HEK293 (cell line): Measurements from ENCODE around the gene PRR33.

ENCODE experiments used
- MYNN ChIP-seq: fragments of 450-650 bp; formaldehyde crosslinking; IDR thresholded peaks from 2 replicates; pipeline ENCODE4 v1.5.1; 2016; ENCODE audit warnings: missing biosample characterization, missing genetic modification characterization, borderline replicate concordance
- SETDB1 ChIP-seq: IDR thresholded peaks from one replicate; pipeline ENCODE4 v1.6.1; 2017; ENCODE audit warnings: mild to moderate bottlenecking, low read length, moderate library complexity, mixed read lengths; ENCODE audit not compliant: insufficient read length
- ZBTB20 ChIP-seq: fragments of 450-650 bp; formaldehyde crosslinking; IDR thresholded peaks from 2 replicates; pipeline ENCODE4 v1.5.1; 2016; ENCODE audit warnings: missing biosample characterization, missing genetic modification characterization
- ZNF121 ChIP-seq: fragments of 450-650 bp; formaldehyde crosslinking; IDR thresholded peaks from 2 replicates; pipeline ENCODE4 v1.5.1; 2016; ENCODE audit warnings: missing biosample characterization, missing genetic modification characterization
- ZNF274 ChIP-seq, 2 experiments: fragments of 200-500 bp in 1 of 2; fragments of 450-650 bp in 1 of 2; sonication (Bioruptor generic) in 1 of 2; formaldehyde crosslinking in 1 of 2; IDR thresholded peaks; 2 replicates each; pipeline versions ENCODE4 v1.5.1 to v1.6.1; 2014 to 2016; ENCODE audit warnings: borderline replicate concordance in 1 of 2, inconsistent platforms in 1 of 2, low read length in 1 of 2, missing biosample characterization in 1 of 2, missing genetic modification characterization in 1 of 2
- ZNF548 ChIP-seq: fragments of 450-650 bp; formaldehyde crosslinking; IDR thresholded peaks from 2 replicates; pipeline ENCODE4 v1.5.1; 2016; ENCODE audit warnings: missing biosample characterization, missing genetic modification characterization
- ZNF549 ChIP-seq: fragments of 450-650 bp; IDR thresholded peaks from 2 replicates; pipeline ENCODE4 v1.5.1; 2018; ENCODE audit warnings: missing biosample characterization, missing genetic modification characterization, mild to moderate bottlenecking, inconsistent platforms, moderate library complexity
- ZNF747 ChIP-seq: fragments of 450-650 bp; formaldehyde crosslinking; IDR thresholded peaks from 2 replicates; pipeline ENCODE4 v1.5.1; 2016; ENCODE audit warnings: missing biosample characterization, missing genetic modification characterization
- ZNF776 ChIP-seq: fragments of 450-650 bp; formaldehyde crosslinking; IDR thresholded peaks from 2 replicates; pipeline ENCODE4 v1.5.0; 2017; ENCODE audit warnings: missing biosample characterization, missing genetic modification characterization, borderline replicate concordance
- TF ChIP-seq, protein P1 (sequence below): fragments of 450-650 bp; formaldehyde crosslinking; IDR thresholded peaks from 2 replicates; pipeline ENCODE4 v1.5.1; 2016; ENCODE audit warnings: missing biosample characterization, missing genetic modification characterization
- TF ChIP-seq, protein P2 (sequence below): fragments of 450-650 bp; formaldehyde crosslinking; IDR thresholded peaks from 2 replicates; pipeline ENCODE4 v1.5.1; 2016; ENCODE audit warnings: missing biosample characterization, missing genetic modification characterization
- TF ChIP-seq, protein P3 (sequence below): fragments of 450-650 bp; formaldehyde crosslinking; IDR thresholded peaks from 2 replicates; pipeline ENCODE4 v1.5.1; 2016; ENCODE audit warnings: missing biosample characterization, missing genetic modification characterization, borderline replicate concordance

DNA sequence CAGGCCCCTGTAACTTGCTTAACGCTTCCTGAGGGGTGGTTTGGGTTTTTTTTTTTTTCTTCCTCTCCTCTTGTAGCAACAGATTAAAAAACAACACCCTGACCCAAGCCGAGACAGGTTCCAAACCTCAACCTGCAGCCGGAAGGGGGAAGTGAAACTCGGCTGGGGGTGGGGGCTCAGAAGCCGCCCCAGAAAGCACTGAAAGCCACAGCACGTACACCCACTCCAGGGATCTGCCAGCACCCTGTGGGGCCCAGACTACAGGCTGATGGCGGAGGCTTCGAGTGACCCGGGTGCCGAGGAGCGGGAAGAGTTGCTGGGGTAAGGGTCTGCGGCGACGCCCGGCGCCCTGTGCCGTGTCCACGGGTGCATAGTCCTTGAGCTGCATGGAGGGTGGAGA lies 38.8 kb downstream of the PRR33 start, which contains the start of gene LSP1:
- TF ChIP-seq, protein P1, sequence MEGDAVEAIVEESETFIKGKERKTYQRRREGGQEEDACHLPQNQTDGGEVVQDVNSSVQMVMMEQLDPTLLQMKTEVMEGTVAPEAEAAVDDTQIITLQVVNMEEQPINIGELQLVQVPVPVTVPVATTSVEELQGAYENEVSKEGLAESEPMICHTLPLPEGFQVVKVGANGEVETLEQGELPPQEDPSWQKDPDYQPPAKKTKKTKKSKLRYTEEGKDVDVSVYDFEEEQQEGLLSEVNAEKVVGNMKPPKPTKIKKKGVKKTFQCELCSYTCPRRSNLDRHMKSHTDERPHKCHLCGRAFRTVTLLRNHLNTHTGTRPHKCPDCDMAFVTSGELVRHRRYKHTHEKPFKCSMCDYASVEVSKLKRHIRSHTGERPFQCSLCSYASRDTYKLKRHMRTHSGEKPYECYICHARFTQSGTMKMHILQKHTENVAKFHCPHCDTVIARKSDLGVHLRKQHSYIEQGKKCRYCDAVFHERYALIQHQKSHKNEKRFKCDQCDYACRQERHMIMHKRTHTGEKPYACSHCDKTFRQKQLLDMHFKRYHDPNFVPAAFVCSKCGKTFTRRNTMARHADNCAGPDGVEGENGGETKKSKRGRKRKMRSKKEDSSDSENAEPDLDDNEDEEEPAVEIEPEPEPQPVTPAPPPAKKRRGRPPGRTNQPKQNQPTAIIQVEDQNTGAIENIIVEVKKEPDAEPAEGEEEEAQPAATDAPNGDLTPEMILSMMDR (tag by site-specific recombination), result no peak
- TF ChIP-seq SETDB1 (no peak), ZNF548 (no peak), MYNN (tag by site-specific recombination) (no peak), ZNF121 (tag by site-specific recombination) (no peak), ZNF747 (tag by site-specific recombination) (no peak), ZBTB20 (tag by site-specific recombination) (no peak), ZNF776 (tag by site-specific recombination) (no peak), ZNF549 (tag by site-specific recombination) (no peak), ZNF274 (IDR thresholded peaks at IDR 0.05; ENCODE audit: low read length) (no peak), ZNF274 (tag by site-specific recombination; IDR thresholded peaks at IDR 0.05; ENCODE audit: borderline replicate concordance) (no peak)
- TF ChIP-seq, protein P2, sequence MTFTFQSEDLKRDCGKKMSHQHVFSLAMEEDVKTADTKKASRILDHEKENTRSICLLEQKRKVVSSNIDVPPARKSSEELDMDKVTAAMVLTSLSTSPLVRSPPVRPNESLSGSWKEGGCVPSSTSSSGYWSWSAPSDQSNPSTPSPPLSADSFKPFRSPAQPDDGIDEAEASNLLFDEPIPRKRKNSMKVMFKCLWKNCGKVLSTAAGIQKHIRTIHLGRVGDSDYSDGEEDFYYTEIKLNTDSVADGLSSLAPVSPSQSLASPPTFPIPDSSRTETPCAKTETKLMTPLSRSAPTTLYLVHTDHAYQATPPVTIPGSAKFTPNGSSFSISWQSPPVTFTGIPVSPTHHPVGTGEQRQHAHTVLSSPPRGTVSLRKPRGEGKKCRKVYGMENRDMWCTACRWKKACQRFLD, result no peak
- TF ChIP-seq, protein P3, sequence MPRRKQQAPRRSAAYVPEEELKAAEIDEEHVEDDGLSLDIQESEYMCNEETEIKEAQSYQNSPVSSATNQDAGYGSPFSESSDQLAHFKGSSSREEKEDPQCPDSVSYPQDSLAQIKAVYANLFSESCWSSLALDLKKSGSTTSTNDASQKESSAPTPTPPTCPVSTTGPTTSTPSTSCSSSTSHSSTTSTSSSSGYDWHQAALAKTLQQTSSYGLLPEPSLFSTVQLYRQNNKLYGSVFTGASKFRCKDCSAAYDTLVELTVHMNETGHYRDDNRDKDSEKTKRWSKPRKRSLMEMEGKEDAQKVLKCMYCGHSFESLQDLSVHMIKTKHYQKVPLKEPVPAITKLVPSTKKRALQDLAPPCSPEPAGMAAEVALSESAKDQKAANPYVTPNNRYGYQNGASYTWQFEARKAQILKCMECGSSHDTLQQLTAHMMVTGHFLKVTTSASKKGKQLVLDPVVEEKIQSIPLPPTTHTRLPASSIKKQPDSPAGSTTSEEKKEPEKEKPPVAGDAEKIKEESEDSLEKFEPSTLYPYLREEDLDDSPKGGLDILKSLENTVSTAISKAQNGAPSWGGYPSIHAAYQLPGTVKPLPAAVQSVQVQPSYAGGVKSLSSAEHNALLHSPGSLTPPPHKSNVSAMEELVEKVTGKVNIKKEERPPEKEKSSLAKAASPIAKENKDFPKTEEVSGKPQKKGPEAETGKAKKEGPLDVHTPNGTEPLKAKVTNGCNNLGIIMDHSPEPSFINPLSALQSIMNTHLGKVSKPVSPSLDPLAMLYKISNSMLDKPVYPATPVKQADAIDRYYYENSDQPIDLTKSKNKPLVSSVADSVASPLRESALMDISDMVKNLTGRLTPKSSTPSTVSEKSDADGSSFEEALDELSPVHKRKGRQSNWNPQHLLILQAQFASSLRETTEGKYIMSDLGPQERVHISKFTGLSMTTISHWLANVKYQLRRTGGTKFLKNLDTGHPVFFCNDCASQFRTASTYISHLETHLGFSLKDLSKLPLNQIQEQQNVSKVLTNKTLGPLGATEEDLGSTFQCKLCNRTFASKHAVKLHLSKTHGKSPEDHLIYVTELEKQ (tag by site-specific recombination), result no peak
